Endometrial microvascular endothelial cells (primary cell): ENCODE data around the gene TTLL10. TPM values are rescaled to one million over a fixed set of nuclear protein-coding genes. Genes with fewer than 3 reads are reported as not detected.

Source experiments
- in situ Hi-C: cut with HindIII; loops from 2 replicates; pipeline ENCODE4 v1.10.0; 2017; ENCODE audit warnings: low sequenced_read_pairs, low pct_unique_long_range_greater_than_20kb; ENCODE audit errors: inconsistent ontology term
- total RNA-seq: library from RNA; depleted of rRNA; stranded (reverse); fragments of >200 nt; gene quantifications from one replicate; pipeline ENCODE4 v1.2.3, GENCODE V29; 2015; ENCODE audit errors: inconsistent ontology term

Gene TTLL10
- total RNA-seq, 1 donor from 2014 or later: not detected

DNA sequence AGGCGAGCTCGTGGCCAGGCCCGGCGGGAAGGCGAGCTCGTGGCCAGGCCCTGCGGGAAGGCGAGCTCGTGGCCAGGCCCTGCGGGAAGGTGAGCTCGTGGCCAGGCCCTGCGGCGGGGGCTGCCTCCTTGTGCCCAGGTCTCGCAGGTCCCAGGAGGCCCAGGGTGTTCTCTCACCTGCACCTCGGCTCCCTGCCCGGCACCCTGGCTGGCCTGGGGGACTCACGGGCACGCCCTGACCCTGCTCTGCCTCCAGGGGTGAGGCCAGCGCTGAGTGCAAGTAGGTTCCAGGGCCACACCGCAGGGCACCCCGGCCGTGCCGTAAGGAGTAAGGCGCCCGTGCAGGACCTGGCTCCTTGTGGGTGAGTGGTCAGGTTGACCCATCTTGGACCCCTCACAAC lies 53.7 kb downstream of the TTLL10 start:
- in situ Hi-C loops: no loop called here

DNA sequence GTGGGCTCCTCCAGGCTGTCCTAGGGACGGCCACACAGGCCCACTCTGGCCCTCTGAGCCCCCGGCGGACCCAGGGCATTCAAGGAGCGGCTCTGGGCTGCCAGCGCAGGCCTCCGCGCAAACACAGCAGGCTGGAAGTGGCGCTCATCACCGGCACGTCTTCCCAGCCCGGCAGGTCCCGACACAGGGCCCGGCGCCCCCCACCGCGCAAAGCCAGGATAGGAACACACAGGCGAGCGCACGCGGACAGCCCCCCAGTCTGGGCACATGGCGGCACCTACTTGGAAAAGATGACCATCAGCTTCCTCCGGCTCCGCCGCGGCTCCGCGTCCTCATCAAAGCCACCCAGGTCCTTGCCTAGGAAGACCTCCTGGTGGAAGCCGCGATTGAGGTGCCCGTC lies 54.5 kb downstream of the TTLL10 start:
- in situ Hi-C loops: no loop called here

DNA sequence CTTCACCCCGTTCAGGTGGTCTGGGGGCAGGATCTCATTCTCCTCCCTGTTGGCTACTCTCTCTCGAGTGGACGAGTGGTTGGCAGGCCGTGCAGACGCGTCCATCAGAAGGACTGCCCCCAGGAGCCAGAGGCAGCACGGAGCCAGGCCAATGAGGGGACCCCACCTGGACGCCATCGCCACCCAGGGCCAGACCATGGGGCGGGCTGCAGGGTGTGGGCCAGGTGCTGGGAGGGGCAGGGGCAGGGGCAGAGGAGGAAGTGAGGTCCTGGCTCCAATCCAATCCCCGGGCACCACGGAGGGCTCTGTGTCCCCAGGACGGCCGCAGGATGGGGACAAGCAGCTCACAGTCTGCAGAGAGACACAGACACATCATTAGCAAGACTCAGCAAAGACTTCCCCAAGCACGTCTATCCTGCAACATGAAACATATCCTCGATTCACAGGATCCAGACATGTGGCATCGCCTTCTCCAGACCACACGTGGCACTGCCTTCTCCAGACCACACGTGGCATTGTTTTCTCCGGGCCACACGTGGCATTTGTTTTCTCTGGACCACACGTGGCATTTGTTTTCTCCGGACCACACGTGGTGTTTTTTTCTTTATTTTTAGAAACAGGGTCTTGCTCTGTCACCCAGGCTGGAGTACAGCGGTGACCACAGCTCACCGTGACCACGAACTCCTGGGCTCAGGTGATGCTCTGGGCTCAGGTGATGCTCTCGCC lies 55.1 kb downstream of the TTLL10 start:
- in situ Hi-C loops: no loop called here

DNA sequence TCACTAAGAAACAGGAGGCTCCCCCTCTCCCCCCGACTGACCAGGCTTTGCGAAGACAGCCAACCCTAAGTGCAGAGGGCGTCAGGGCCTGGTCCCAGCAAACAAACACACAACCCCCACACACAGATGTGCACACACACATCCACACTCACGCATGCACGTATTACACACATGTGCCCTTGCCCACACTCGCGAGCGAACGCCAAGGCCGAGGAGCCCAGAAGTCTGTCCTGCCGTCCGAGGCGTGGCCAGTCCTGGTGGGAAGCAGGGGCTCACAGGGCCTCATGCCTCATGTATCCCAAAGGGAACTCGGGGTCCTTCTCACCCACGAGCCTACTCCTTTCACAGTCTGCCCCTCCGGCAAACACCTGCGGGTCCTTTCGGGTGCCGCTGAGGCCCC lies 56.1 kb downstream of the TTLL10 start:
- in situ Hi-C loops: no loop called here

DNA sequence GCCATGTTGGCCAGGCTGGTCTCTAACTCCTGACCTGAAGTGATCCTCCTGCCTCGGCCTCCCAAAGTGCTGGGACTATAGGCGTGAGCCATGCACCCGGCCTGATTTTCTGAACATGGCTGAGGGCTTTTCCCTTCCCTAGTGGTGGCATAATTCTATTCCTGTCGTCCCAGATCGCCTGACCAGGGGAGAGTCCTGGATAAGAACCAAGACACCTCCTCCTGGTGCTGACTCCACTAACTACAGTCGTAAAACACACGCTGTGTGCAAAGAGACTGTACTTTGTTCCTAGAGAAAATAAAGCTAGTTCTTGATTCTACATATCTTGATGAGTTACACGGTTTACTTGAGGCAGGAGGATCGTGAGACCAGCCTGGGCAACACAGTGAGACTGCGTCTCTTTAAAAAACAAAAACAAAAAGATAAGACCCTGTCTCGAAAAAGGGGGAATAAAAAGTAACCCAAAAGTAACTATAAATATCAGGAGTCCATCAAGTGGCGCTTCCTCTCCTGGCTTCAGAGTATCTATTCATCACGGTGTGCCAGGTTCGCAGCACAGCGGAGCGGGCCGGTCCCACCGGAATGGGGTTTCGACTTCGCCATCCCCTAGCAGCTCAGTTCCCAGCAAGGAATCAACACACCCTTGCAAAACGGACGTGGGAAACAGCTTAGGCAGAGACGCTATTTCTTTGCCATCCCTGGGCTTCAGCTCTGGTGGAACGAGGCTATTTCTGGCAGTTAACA lies 57.1 kb downstream of the TTLL10 start:
- in situ Hi-C loops: no loop called here

DNA sequence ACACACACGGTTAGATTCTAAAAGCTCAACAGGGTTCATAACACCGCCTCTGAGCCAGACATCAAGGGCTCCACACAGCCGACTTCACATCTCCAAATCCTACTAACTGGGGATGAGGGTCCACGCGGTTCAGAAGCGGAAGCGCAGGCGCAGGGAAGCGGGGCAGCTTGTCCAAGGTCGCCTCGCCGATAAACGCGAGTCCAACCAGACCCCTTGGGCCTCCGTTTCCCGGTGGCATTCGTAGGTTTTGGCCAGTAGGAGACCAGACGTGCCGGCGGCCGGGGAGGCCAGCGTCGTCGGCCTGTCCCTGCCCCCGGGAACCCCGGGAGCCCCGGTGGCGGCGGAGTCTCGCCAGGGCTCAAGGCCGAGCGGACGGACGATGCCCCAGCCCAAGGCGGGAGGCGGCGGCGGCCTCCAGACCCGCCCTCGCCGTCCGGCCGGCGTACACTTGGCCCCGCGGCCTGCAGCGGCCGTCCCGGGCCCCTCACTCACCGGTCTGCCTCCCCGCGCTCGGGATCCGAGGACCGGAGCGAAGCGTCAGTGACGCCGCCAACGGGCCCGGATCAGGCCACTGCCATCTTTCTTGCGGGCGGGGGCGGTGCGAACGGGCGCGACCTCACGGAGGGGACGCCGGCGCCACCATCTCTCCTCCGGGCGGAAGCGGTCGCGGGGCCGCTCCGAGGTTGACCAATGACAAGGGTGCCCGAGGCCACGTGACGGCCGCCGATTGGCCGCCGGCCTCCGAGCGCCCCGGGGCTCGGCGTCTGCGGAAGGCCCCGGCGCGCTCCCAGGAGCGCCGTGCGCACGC lies 57.9 kb downstream of the TTLL10 start, which contains the start of gene SDF4:
TSS of gene SDF4 (minus strand) at position 602 of the 808 bp plus-strand sequence. CDS start 3,229 bp downstream, outside the sequence.
- in situ Hi-C loops: no loop called here

DNA sequence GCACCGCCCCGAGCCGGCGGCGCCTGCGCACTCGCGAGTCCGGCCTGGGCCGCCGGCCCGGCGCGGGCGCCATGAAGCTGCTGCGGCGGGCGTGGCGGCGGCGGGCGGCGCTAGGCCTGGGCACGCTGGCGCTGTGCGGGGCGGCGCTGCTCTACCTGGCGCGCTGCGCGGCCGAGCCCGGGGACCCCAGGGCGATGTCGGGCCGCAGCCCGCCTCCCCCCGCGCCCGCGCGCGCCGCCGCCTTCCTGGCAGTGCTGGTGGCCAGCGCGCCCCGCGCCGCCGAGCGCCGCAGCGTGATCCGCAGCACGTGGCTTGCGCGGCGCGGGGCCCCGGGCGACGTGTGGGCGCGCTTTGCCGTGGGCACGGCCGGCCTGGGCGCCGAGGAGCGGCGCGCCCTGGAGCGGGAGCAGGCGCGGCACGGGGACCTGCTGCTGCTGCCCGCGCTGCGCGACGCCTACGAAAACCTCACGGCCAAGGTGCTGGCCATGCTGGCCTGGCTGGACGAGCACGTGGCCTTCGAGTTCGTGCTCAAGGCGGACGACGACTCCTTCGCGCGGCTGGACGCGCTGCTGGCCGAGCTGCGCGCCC lies 58.6 kb downstream of the TTLL10 start, which contains the start of gene B3GALT6:
TSS of gene B3GALT6 (plus strand) at position 30 of the 588 bp plus-strand sequence. CDS start at position 72, 42 bp downstream.
- in situ Hi-C loops: no loop called here

DNA sequence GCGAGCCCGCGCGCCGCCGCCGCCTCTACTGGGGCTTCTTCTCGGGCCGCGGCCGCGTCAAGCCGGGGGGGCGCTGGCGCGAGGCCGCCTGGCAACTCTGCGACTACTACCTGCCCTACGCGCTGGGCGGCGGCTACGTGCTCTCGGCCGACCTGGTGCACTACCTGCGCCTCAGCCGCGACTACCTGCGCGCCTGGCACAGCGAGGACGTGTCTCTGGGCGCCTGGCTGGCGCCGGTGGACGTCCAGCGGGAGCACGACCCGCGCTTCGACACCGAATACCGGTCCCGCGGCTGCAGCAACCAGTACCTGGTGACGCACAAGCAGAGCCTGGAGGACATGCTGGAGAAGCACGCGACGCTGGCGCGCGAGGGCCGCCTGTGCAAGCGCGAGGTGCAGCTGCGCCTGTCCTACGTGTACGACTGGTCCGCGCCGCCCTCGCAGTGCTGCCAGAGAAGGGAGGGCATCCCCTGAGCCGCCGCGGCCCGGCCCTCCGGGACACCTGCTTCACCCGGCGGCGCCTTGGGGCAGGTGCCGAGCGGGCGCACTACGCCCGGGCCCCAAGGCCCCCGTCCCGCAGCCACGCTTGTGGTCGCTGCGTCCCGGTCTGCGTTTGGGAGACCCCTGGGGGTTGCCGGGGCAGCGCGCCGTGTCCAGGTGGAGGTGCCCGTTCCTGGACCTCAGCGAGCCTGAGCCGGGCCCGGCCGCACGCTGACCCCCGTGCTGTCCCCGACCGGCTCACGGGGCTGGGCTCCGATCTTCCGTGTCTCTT lies 59.3 kb downstream of the TTLL10 start:
- in situ Hi-C loops: no loop called here

DNA sequence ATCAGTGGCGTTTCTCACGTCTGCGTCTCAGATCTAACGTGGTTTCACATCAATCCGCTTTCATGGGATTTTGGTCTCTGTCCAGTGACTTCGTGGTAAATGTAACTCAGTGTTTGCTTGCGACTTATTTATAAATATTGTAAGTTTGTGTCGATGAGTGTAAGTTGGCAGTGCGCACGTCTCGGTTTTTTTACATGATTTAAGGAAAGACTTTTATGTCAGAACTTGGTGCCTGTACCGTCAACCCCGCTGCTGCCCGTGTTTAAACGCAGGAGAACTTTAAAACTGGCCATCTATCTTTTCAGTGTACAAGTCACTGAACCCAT lies 59.9 kb downstream of the TTLL10 start:
- in situ Hi-C loops: no loop called here

DNA sequence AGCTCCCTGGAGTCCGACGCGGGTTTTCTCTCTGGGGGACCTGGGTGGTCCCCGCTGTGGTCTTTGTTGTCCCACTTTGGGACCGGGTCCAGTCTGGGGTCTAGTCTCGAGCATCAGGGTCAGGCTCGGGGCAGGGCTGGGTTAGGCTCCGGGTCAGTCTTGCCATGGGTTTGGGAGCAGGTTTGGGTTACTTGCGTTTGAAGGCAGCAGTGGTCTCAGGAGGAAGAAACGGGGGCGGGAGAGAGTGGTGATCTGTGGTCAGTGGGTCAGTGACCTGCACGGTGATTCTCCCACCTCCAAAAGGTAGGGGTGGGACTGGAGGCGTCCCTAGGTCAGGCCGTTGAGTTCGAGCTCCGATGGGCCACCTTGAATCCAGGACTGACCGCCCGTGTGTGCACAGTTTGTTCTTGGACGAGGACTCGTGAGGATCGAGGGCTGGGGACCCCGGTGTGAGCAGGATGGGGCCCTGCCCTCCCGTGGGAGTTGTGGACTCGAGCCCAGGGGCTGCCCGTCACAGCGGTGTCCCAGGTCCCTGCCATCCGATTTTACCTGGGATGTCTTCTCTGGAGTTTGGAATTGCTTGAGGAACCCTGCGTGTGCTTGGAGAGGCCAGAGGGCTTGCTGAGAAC lies 60.6 kb downstream of the TTLL10 start:
- in situ Hi-C loops: no loop called here

DNA sequence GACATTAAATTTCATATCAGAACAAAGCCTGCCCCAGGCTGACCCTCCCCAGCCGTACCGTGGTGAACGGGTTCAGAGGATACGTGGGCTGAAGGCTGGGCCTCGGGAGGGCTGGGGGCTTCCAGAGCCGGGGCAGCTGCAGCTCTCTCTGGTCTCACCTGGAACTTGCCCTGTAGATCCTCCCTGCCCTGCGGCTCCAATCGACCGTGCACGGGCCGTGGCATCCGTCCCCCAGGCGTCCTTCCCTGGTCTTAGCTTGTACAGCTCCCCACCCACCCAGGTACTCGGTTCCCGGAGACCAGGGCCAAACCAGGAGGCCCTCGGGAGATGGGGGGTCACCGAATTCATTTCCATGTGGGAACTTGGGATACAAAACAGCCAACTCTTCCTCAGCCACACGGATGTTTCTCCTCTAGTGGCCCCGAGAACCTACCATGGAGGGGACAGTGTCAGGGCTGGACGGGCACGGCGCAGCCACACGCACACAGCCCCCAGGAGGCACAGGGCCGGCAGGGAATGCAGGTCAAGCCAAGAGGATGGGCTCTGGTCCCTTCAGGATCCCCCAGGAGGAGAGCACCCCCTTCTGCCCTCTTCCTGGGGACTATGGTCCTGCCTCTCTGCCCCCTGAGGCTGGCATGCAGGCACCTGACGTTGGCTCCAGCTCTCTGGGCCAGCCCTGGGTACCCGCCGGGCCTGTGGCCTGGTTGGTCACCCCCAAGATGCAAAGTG lies 61.5 kb downstream of the TTLL10 start:
- in situ Hi-C loops: no loop called here

DNA sequence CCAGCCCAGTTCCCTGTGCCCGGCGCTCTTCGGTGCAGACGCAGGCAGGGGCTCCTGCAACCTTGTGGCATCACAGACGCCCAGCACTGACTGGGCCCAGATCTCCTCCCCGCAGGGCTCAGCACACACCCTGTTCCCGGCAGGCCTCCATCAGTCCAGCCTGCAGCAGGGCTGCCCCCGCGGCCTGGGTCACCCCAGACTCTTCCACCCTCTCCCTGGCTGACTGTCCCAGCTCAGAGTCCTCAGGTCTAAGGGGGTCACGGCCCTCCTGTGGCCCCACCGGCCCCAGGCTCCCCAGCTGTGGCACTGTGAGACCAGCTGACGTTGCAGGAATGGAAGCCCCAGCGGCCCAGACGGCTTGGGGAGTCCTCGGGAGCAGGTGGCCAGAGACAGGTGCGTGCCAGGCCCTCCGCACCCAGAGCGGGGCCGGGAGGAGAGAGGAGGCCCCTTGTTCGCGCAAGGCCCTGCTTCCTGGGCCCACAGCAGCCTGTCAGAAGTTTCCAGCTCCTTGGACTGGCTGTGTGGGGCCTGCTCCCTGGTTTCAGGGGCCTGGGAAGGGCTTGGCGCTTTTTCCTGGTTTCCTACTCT lies 62.6 kb downstream of the TTLL10 start:
- in situ Hi-C loops: no loop called here

DNA sequence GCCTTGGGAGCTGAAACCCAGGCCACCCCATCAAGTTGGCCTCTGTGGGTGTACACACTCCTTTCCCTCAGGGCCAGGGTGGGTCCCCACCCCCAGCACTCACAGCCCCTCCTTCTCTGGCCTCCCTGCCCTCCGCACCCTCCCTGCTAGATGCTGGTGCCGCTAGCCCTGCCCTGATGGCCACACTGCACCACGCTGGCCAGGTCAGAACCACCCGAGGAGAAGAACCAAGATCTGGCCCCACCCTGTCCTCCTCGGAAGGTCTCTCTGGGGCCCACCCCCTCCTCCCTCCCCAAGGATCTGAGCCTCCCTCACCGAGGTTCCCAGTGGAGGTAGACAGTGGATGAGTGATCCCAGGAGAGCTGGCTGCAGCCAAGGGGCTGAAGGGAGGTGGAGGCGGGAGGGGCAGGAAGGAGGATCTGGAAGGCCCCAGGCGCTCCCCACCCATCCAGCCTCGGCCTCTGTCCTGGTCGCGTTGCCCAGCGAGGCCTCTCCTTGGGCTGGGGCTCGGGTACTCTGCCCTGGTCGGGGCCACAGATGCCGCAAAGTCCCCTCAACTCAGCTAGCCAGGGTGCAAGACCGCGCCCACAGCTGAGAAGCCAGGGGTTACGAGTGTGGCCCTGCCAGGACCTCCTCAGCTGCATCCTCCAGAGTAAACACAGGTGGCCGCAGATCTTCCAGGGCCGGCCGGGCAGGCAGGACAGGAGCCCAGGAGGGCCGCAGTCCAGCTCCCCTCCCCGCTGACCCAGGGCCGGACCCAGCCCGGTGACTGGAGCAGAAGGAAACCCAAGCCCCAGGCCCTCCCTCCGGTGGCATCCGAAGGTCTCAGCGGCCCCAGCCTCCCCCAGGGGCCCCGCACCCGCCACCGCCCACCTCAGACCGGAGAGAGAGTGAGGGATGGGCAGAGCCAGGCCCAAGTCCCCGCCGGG lies 63.5 kb downstream of the TTLL10 start:
- in situ Hi-C loops: no loop called here

DNA sequence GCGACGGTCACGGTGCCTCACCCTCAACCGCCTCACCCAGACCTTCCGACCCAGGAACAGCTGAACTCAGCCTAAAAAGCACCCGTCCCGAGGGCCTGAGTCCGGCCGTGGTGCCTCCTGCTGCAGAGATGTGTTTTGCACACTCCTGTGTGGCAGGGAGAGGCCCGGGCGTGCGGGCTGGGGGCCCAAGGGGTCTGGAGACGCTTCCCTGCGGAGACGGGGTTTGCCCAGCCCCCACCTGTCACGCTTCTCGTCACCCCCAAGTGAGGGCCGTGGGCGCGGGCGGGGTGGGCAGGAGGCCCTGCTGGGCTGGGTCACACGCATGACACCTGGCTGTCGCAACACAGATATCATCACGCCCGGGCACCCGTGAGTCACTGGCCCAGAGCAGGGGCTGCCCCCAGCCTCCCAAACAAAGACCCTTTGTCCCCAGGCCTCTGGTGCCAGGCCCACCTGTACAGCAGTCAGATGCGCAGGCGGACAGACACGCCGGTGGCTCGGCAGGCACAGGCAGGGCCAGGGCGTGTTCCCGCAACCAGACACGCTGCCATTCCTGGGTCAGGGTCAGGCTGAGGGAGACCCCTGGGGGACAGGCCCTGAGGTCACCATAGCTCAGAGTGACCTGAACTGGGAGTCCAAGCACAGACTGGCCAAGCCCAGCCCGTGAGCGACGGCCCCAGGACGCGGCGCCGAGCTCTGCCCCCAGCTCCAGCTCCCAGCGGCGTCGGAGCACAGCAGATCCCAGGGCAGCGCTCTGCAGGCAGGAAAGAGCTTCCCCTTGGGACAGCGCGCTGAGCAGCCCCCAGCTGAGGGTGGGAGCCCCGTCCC lies 64.4 kb downstream of the TTLL10 start:
- in situ Hi-C loops: no loop called here

DNA sequence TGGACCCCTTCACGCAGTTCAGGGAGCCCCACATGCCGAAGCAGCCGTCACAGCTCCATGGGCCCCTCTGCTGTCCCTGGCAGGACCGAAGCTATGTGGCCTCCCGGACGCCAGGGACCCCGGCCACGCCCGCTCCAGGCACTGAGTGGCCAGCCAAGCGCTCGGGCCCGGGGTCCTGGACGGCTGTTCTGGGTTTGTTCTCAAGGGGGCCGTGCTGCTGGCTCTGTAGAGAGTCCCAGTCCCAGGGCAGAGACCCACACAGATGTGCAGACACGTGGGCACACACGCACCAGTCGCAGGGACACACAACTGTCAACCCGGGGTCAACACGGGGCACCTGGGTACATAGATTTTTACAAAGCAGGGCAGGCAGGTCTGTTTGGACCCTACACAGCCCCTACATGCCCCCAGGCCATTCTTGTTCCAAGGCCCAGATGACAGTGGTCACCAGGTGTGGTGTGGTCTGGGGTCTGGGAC lies 65.1 kb downstream of the TTLL10 start:
- in situ Hi-C loops: no loop called here
